HEK293 (cell line): Measurements from ENCODE around the gene TXNRD2.

ENCODE experiments used
- KLF7 ChIP-seq: fragments of 450-650 bp; formaldehyde crosslinking; IDR thresholded peaks from 2 replicates; pipeline ENCODE4 v1.5.1; 2016; ENCODE audit warnings: missing biosample characterization, missing genetic modification characterization, borderline replicate concordance
- SETDB1 ChIP-seq: IDR thresholded peaks from one replicate; pipeline ENCODE4 v1.6.1; 2017; ENCODE audit warnings: mild to moderate bottlenecking, low read length, moderate library complexity, mixed read lengths; ENCODE audit not compliant: insufficient read length
- ZNF561 ChIP-seq: fragments of 450-650 bp; IDR thresholded peaks from 2 replicates; pipeline ENCODE4 v1.5.1; 2018; ENCODE audit warnings: missing biosample characterization, missing genetic modification characterization, borderline replicate concordance
- TF ChIP-seq, protein P1 (sequence below): sonication (generic); formaldehyde crosslinking; IDR thresholded peaks from 2 replicates; pipeline ENCODE4 v1.8.1; 2022; ENCODE audit warnings: mild to moderate bottlenecking, moderate library complexity, missing genetic modification reagents
- TF ChIP-seq, protein P2 (sequence below): fragments of 450-650 bp; formaldehyde crosslinking; IDR thresholded peaks from 2 replicates; pipeline ENCODE4 v1.5.1; 2016; ENCODE audit warnings: missing biosample characterization, missing genetic modification characterization
- TF ChIP-seq, protein P3 (sequence below): fragments of 450-650 bp; formaldehyde crosslinking; IDR thresholded peaks from 2 replicates; pipeline ENCODE4 v1.5.1; 2016; ENCODE audit warnings: missing biosample characterization, missing genetic modification characterization, borderline replicate concordance

DNA sequence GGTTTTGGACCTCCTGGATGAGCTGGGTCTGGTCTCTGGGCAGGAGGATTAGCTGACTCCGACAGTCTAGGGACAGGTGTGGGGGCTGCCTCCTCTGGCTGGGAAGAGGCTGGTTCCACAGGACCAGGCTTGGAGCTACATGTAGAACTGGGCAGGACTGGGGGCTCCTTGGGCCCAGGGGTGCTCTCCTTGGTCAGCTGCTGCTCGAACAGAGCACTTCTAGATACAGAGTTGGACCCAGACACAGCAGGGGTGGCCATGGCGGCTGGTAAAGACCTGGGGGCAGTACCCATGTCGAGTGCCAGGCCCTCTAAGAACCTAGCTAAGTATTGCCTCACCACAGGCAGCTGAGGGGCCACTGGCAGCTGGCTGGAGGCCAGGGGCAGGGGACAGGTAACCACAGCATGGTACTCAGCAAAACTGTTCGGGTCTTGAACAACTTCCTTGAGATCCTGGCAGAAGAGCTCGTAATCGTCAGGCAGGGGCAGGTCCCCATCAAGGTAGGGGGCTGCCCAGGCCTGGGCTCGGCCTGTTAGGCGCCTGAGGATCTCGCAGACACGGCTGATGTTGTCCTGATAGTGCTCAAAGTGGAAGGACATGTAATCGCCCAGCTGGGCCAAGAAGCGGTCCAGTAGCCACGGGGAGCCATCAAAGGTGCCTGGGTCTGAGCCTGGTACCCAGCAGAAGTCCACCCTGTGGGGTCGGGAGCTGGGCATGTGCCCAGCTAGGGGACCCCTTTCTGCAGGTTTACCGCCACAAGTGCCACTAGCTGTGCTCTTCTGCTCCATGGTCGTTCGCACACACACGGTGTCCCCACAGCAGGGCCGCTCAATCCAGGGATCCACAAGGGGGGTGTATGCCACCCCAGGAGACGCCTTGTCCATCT lies 90.1 kb downstream of the TXNRD2 start:
- TF ChIP-seq, protein P1, sequence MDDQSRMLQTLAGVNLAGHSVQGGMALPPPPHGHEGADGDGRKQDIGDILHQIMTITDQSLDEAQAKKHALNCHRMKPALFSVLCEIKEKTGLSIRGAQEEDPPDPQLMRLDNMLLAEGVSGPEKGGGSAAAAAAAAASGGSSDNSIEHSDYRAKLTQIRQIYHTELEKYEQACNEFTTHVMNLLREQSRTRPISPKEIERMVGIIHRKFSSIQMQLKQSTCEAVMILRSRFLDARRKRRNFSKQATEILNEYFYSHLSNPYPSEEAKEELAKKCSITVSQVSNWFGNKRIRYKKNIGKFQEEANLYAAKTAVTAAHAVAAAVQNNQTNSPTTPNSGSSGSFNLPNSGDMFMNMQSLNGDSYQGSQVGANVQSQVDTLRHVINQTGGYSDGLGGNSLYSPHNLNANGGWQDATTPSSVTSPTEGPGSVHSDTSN (CRISPR knock-in tag) = no peak
- TF ChIP-seq, protein P2, sequence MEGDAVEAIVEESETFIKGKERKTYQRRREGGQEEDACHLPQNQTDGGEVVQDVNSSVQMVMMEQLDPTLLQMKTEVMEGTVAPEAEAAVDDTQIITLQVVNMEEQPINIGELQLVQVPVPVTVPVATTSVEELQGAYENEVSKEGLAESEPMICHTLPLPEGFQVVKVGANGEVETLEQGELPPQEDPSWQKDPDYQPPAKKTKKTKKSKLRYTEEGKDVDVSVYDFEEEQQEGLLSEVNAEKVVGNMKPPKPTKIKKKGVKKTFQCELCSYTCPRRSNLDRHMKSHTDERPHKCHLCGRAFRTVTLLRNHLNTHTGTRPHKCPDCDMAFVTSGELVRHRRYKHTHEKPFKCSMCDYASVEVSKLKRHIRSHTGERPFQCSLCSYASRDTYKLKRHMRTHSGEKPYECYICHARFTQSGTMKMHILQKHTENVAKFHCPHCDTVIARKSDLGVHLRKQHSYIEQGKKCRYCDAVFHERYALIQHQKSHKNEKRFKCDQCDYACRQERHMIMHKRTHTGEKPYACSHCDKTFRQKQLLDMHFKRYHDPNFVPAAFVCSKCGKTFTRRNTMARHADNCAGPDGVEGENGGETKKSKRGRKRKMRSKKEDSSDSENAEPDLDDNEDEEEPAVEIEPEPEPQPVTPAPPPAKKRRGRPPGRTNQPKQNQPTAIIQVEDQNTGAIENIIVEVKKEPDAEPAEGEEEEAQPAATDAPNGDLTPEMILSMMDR (tag by site-specific recombination) = no peak
- TF ChIP-seq SETDB1 (no peak), ZNF561 (tag by site-specific recombination) (no peak), KLF7 (tag by site-specific recombination) (no peak)
- TF ChIP-seq, protein P3, sequence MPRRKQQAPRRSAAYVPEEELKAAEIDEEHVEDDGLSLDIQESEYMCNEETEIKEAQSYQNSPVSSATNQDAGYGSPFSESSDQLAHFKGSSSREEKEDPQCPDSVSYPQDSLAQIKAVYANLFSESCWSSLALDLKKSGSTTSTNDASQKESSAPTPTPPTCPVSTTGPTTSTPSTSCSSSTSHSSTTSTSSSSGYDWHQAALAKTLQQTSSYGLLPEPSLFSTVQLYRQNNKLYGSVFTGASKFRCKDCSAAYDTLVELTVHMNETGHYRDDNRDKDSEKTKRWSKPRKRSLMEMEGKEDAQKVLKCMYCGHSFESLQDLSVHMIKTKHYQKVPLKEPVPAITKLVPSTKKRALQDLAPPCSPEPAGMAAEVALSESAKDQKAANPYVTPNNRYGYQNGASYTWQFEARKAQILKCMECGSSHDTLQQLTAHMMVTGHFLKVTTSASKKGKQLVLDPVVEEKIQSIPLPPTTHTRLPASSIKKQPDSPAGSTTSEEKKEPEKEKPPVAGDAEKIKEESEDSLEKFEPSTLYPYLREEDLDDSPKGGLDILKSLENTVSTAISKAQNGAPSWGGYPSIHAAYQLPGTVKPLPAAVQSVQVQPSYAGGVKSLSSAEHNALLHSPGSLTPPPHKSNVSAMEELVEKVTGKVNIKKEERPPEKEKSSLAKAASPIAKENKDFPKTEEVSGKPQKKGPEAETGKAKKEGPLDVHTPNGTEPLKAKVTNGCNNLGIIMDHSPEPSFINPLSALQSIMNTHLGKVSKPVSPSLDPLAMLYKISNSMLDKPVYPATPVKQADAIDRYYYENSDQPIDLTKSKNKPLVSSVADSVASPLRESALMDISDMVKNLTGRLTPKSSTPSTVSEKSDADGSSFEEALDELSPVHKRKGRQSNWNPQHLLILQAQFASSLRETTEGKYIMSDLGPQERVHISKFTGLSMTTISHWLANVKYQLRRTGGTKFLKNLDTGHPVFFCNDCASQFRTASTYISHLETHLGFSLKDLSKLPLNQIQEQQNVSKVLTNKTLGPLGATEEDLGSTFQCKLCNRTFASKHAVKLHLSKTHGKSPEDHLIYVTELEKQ = no peak
